ENCODE data around the gene C10orf95. TPM values are rescaled to one million over a fixed set of nuclear protein-coding genes. Genes with fewer than 3 reads are reported as not detected.

Gene C10orf95
- total RNA-seq = not detected in 2 replicates

GRCh38 chr10:102451105-102451969 is at the start of gene C10orf95:
C10orf95 (minus strand) TSS chr10:102451543; CDS start chr10:102451093, 450 bp downstream.

GRCh38 chr10:102432162-102432950 is 19.0 kb downstream of the C10orf95 start, which contains the start of gene CUEDC2:
CUEDC2 (minus strand) TSS chr10:102432574; CDS start chr10:102425188, 7,386 bp downstream.

GRCh38 chr10:102420714-102421506 is 30.4 kb downstream of the C10orf95 start, which contains the start of gene FBXL15:
FBXL15 (plus strand) TSS chr10:102420836; CDS start chr10:102421130, 294 bp downstream.

GRCh38 chr10:102418622-102419268 is 32.6 kb downstream of the C10orf95 start, which contains the start of gene PSD:
PSD (minus strand) TSS chr10:102418785; CDS start chr10:102417038, 1,747 bp downstream.

Other genes with a start within 250 kb of the C10orf95 start
- not detected in 2 replicates for gene ELOVL3, start 225.2 kb downstream of the C10orf95 start, total RNA-seq
- not detected in 2 replicates for gene PITX3, start 210.0 kb downstream of the C10orf95 start, total RNA-seq
- 39.7 and 44.3 TPM in 2 replicates for gene GBF1, start 206.0 kb downstream of the C10orf95 start, total RNA-seq
- 38.9 and 42.8 TPM in 2 replicates for gene NFKB2, start 55.8 kb downstream of the C10orf95 start, total RNA-seq
- gene PSD, start 32.8 kb downstream of the C10orf95 start, total RNA-seq = not detected in 2 replicates
- 10.4 and 12.7 TPM in 2 replicates for gene FBXL15, start 30.7 kb downstream of the C10orf95 start, total RNA-seq
- 57.9 and 74.5 TPM in 2 replicates for gene CUEDC2, start 19.0 kb downstream of the C10orf95 start, total RNA-seq
- 198 and 213 TPM in 2 replicates for gene ACTR1A, start 51.2 kb upstream of the C10orf95 start, total RNA-seq
- gene SUFU, start 52.4 kb upstream of the C10orf95 start, total RNA-seq = 5.1 and 7.0 TPM in 2 replicates
- 141 and 150 TPM in 2 replicates for gene TRIM8, start 192.9 kb upstream of the C10orf95 start, total RNA-seq

All from mammary microvascular endothelial cell (primary cell).